ENCODE data around the gene INPP4A.

DNA sequence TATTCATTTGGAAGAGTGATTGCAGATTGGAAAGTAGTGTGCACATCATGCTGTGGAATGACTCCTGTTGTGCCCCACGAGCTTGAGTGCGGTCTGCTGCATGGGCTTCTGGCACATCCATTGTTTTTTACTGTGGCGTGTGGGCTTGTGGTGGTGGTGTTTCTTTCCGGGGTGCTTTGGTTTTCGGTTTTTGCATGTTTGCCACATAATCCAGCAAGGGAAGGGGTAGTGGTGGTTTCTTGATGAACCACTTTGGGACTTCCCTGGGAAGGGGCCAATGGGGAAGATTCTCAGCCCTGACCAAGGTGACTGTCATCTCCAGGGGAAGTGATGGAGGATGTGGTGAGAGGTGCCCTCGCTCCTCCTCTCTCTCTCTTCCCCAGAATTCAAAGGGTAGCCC is 106.7 kb downstream of the INPP4A start:
- TF ChIP-seq, protein P1, sequence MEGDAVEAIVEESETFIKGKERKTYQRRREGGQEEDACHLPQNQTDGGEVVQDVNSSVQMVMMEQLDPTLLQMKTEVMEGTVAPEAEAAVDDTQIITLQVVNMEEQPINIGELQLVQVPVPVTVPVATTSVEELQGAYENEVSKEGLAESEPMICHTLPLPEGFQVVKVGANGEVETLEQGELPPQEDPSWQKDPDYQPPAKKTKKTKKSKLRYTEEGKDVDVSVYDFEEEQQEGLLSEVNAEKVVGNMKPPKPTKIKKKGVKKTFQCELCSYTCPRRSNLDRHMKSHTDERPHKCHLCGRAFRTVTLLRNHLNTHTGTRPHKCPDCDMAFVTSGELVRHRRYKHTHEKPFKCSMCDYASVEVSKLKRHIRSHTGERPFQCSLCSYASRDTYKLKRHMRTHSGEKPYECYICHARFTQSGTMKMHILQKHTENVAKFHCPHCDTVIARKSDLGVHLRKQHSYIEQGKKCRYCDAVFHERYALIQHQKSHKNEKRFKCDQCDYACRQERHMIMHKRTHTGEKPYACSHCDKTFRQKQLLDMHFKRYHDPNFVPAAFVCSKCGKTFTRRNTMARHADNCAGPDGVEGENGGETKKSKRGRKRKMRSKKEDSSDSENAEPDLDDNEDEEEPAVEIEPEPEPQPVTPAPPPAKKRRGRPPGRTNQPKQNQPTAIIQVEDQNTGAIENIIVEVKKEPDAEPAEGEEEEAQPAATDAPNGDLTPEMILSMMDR (IDR thresholded peaks at IDR 0.05; ENCODE audit: low read depth, low read length), result no peak
- no peak for TF ChIP-seq EZH2phosphoT487 (IDR thresholded peaks at IDR 0.05; ENCODE audit: low read depth)

Measured in OCI-LY3 (cell line).